IPS DF 19.7 (cell line): Measurements from ENCODE around the gene CLDN20.
"Not testable (repeated sequence)": the region's sequence is repeated elsewhere in the genome, so short reads cannot be mapped to it uniquely, and the experiment has no call there.

ENCODE experiments used
- DNase-seq: peaks from one replicate; pipeline ENCODE4 v3.0.0-alpha.2; 2013; ENCODE audit warnings: low read depth, low spot score

CLDN20 gene

DNA sequence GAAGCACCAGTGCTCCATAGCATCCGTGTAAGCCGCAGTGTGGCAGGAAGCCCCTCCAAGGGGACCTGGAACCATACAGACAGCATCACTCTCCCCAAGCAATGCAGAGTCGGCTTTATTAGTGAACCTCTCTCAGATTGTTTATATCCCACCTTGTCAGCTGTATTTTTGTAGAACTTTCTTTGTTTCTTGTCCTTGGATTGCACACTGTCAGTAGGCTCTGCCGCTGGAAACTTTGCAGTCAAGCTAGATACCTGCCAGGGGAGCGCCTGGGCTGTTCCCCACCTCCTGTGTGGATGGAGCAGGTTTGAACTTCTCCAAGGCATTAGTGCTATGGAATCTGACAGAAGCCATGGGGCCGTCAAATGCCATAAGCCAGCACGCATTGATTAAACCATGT is 18.6 kb upstream of the CLDN20 start:
- DNase-seq: no peak

DNA sequence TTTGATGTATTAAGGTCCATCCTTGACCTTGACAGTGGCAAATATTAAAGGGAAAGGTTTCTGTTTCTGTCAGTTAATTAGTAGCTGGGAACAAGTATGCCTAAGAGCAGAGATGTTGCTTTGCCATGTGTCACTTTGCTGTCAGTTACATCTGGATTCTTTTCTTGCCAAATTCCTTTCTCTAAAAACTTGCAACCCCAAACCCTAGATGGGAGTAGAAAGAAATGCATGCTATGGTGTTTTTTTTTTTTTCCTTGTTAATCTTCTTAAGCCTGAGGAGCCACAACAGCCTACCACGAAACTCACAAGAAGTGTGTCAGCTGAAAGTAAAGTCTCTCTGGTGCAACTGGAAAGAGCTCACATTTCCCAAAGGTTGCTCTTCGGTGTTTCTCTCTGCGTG is 18.0 kb upstream of the CLDN20 start:
- no peak for DNase-seq

- DNase-seq: no peak
Measured at GRCh38 chr6:155246825-155247224, 17.0 kb upstream of the CLDN20 start.

GRCh38 chr6:155247618-155248007 is 16.2 kb upstream of the CLDN20 start:
- DNase-seq: no peak

DNA sequence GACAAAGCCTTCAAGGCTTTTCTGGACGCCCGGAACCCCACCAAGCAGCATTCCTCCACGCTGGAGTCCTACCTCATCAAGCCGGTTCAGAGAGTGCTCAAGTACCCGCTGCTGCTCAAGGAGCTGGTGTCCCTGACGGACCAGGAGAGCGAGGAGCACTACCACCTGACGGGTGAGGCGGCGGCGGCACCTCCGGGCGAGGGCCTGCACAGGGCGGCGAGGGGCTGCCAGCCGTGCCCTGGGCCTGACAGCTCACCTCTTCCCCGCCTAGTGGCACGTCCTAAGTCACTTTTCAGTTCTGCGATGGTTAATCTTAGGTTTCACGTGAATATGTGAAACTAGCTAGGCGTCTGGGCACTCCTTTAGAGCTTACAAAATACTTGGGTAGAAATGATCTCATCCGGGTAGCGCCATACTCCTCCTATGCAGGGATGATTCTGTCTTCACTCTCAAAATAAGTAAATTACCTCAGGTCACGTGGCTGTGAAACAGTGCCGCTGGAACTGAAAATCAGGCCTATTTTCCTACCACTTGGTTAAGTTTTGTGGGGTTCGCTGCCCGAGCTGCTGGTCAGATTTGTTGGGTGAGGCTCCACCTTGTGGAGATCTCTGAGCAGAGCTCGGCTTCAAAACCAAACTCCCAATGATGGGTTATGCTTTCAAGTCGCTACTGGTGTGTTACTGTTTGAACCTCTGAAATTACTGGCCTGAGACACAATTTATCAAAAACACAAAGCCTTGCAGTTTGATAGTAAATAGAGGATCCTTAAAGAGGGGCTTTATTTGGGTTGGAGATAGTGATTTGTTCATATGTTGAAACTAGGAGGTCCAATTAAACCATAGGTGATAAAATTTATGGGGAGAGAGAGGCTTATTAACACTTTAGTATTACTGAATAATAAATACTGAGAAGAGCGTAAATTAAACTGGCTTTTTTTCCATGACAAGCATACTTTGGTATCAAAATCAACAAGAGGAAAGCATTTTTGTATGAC is 15.5 kb upstream of the CLDN20 start:
- DNase-seq: no peak

DNA sequence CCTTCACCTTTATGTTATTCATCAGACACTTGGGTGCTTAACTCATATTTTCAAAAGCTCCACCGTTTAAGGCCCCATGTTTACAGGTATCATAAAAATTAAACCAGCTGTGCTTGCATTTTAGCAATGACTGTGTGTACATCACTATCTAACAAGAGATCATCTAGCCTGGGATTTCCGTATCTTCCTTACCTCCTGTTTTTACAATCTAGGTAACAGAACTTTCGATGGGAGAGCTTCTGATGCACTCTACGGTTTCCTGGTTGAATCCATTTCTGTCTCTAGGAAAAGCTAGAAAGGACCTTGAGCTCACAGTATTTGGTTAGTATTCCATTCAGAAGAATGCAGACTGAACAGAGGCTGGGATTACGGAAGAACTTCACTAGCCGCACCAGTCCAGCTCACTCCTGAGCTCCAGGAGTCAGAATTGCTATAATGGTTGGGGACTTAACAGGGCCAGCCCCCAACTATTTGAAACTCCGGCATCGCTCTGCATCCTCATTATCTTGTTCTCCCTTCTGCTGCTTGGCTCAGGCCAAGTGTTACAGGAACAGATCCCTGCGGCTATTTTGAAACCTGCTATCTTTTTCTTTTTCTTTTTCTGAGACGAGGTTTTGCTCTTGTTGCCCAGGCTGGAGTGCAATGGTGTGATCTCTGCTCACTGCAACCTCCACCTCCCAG is 13.0 kb upstream of the CLDN20 start:
- no peak for DNase-seq

- DNase-seq: no peak
Measured at GRCh38 chr6:155252581-155252980, 11.2 kb upstream of the CLDN20 start.

- DNase-seq: no peak
Measured at GRCh38 chr6:155253337-155253736, 10.5 kb upstream of the CLDN20 start.

GRCh38 chr6:155254139-155254538 is 9.7 kb upstream of the CLDN20 start:
- DNase-seq: no peak

GRCh38 chr6:155256122-155256795 is 7.6 kb upstream of the CLDN20 start:
- DNase-seq: no peak

- DNase-seq: no peak
Measured at GRCh38 chr6:155257796-155258195, 6.0 kb upstream of the CLDN20 start.

DNA sequence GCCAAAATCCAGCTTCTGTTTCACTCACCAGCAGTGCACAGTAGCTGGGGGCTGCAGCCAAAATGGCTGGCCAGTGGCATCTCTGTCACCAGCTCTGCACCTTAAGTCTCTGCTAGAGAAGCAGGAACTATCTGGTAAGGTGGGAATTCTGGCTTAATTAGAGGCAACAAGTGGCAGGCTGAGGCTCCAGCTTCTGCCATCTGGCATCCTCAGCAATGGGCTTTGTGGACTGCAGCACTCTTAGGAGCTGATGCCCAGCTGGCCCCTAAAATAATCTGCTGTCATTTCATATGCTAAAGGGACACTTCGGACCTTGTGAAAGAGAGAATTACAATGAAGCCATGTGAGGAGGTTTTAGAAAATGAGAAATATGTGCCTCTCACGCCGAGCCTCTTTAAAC is 4.6 kb upstream of the CLDN20 start:
- DNase-seq: no peak

GRCh38 chr6:155259897-155260296 is 3.9 kb upstream of the CLDN20 start:
- DNase-seq: no peak

DNA sequence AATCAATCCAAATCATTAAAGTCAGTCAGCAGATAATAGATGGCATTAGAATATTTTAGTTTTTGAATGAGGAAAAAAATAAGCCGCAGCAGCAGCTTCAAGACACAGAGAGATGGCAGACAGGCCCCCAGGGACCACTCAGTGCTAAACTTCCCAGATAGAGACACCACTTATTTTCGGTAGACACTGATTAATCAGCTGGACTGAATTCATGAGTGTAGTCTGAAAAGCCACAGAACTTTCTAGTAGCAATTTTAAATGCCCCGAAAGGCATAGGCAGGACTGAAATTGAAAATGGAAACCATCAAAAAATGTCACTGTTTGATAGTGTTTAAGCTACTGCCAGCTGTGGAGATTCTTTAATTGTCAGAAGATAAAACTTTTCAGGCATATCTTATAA is 3.1 kb upstream of the CLDN20 start:
- DNase-seq: no peak

DNA sequence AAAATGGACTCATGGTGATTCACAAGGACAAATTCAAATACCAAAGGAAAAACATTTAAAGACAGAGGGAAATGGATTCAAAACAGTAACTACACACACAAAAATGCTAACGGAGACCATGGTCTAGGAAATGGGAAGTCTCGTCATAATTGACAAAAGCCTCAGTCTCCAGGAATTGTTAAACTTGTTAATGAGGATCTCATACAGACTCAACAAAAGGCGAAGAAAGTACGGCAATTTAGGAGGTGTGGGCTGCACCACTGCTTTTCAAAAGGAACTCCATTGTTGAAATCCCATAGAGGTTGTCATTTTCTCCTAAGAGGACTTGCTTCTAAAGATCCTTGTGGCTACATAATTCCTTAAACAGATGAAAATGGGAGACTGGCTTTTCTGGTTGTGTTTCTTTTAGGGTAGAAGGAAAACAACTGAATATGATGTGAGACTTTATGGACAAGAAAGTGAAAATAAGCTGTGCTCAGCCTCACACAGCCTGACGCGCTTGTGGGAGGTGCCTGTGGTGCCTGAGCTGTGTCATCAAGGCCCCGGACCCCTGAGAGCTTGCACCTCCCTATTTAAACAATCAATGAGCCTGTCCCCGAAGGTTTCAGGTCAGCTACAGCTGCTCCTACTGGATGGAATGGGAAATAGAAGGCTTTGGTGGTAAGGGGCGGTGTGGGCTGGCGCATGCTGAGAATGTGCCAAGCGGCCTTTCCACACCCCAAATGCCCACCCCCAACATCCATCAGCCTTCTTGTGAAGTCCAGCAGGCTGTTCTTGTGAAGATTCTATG is 2.5 kb upstream of the CLDN20 start:
- DNase-seq: no peak

GRCh38 chr6:155262655-155263054 is 1.2 kb upstream of the CLDN20 start:
- no peak for DNase-seq

- DNase-seq: no peak
Measured at GRCh38 chr6:155264693-155265320, 994 bp downstream of the CLDN20 start.

DNA sequence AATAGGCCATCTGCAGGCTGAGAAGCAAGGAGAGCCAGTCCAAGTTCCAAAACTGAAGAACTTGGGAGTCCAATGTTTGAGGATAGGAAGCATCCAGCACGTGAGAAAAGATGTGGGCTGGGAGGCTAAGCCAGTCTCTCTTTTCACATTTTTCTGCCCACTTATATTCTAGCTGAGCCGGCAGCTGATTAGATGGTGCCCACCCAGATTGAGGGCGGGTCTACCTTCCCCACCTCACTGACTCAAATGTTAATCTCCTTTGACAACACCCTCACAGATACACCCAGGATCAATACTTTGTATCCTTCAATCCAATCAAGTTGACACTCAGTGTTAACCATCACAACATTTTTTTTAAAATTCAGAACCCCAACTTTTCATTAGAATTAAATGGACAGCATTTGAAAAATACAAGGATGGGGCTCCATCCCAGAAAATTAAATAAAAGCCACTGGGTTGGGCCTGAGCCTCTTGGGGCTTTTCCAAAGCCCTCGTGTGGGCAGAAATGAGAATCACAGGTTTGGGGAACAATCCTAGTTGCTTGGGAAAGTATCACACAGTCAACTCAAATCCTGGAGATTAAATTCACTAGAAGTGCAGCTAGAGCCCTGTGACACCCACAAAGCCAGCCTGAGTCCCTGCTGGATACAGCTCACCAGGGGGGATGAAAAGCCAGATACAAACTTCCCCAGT is 2.2 kb downstream of the CLDN20 start:
- no peak for DNase-seq

- DNase-seq: no peak
Measured at GRCh38 chr6:155267411-155267810, 3.6 kb downstream of the CLDN20 start.

DNA sequence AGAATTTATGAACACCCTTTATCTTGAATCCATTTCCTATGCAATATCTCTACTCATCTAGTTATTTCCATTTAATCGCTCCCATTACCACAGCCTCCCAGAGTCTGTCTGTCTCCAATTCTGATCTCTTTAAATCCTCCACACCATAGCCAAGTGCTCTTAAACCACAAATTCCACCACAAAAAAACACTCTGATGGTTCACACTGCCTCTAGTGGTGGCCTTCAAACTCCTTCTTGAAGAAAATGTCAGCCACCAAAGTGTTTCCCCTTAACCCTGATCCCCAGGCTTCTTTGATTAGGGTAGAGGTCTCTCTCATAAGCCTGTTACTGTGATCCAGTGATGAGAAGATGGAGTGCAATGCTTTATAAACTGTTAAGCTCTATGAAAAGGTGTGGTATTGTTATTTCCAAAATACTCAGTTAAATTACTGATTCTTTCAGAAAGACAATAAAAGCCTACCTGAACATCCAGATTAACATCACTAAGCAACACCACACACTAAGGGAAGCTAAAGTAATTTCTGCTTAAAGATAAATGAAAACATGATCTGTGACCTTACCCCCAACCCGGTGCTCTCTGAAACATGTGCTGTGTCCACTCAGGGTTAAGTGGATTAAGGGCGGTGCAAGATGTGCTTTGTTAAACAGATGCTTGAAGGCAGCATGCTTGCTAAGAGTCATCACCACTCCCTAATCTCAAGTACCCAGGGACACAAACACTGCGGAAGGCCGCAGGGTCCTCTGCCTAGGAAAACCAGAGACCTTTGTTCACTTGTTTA is 4.5 kb downstream of the CLDN20 start:
- DNase-seq: not testable (repeated sequence)
